ENCODE results near the gene CLK1.
A peak's percentile ranks its signal among the peaks of the same experiment; 100 is the strongest.
"Not testable (repeated sequence)": the region's sequence is repeated elsewhere in the genome, so short reads cannot be mapped to it uniquely, and the experiment has no call there.

CLK1 gene

DNA sequence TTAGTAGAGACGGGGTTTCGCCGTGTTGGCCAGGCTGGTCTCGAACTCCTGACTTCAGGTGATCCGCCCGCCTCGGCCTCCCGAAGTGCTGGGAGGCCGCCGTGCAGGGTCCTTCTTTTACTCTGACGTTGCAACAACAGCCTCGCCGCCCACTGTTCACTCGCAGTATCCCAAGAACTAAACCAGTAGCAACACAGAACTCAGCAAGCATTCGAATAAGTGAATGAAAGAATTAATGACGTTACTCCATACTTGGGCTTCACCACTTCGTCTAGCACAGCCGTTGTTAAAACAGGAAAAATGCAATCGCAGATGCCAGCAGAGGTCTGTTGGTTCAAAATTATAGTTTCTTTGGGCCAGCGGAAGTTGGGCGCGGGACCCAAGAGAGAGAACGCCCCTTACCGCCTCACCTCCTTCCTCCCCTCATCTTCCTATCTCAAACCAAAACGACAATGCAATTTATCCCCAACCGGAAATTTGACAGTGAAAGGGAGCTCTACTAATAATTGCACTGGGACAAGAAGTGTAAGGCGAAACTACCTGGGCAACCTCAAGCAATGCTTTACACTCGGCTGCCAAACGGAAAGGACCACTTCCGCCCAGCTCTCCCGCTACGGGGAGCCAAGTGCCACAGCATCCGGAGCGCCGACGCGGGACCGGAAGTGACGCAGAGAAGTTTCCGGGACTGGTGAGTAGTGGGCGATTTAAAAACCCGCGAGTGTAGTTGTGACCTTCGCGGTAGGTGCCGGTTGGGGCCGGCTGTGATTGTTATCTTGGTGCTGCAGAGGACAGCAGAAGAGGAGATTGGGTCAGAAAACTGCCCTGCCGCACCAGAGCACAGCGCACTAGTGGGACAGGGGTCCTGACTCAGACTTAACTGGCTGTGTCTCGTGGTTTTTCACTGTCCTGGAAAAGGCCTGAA lies 24.5 kb upstream of the CLK1 start, which contains the start of the genes NIF3L1 and PPIL3:
Gene NIF3L1, plus strand, starts transcription at position 668 of the 922 bp plus-strand sequence. CDS start 2,573 bp downstream, outside the sequence.
Gene PPIL3, minus strand, starts transcription at position 374 of the 922 bp plus-strand sequence. CDS start 1,462 bp downstream, outside the sequence.
- peak; percentile 89 for DNase-seq (ENCODE audit: extremely low read depth, low read depth)
- TF ChIP-seq, protein P1, sequence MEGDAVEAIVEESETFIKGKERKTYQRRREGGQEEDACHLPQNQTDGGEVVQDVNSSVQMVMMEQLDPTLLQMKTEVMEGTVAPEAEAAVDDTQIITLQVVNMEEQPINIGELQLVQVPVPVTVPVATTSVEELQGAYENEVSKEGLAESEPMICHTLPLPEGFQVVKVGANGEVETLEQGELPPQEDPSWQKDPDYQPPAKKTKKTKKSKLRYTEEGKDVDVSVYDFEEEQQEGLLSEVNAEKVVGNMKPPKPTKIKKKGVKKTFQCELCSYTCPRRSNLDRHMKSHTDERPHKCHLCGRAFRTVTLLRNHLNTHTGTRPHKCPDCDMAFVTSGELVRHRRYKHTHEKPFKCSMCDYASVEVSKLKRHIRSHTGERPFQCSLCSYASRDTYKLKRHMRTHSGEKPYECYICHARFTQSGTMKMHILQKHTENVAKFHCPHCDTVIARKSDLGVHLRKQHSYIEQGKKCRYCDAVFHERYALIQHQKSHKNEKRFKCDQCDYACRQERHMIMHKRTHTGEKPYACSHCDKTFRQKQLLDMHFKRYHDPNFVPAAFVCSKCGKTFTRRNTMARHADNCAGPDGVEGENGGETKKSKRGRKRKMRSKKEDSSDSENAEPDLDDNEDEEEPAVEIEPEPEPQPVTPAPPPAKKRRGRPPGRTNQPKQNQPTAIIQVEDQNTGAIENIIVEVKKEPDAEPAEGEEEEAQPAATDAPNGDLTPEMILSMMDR (IDR thresholded peaks at IDR 0.05; ENCODE audit: low read depth, low read length) = no peak

GRCh38 chr2:200881715-200882249 lies 17.3 kb upstream of the CLK1 start:
- not testable (repeated sequence) for DNase-seq (ENCODE audit: extremely low read depth, low read depth)

- TF ChIP-seq, protein P1 (IDR thresholded peaks at IDR 0.05; ENCODE audit: low read depth, low read length) = no peak
- no peak for DNase-seq (ENCODE audit: extremely low read depth, low read depth)
Observed at GRCh38 chr2:200878289-200878880, 13.9 kb upstream of the CLK1 start.

GRCh38 chr2:200877443-200877842 lies 13.0 kb upstream of the CLK1 start:
- DNase-seq (ENCODE audit: extremely low read depth, low read depth) = no peak
- TF ChIP-seq, protein P1 (IDR thresholded peaks at IDR 0.05; ENCODE audit: low read depth, low read length) = no peak

DNA sequence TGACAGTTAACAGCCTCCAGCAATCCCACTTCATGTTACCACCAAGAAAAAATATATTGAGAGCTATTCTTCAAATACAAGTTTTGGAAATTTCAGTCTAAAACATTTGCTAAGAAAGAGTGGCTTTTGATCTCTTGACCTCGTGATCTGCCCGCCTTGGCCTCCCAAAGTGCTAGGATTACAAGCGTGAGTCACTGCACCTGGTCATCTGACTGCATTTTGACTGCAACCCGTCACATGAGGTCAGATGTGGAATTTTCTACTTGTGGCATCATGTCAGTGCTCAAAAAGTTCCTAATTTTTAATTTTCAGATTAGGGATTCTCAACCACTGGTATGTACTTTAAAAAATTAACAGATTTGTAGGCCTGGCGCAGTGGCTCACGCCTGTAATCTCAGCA lies 9.1 kb upstream of the CLK1 start:
- TF ChIP-seq, protein P1 (IDR thresholded peaks at IDR 0.05; ENCODE audit: low read depth, low read length) = no peak
- DNase-seq (ENCODE audit: extremely low read depth, low read depth) = no peak

DNA sequence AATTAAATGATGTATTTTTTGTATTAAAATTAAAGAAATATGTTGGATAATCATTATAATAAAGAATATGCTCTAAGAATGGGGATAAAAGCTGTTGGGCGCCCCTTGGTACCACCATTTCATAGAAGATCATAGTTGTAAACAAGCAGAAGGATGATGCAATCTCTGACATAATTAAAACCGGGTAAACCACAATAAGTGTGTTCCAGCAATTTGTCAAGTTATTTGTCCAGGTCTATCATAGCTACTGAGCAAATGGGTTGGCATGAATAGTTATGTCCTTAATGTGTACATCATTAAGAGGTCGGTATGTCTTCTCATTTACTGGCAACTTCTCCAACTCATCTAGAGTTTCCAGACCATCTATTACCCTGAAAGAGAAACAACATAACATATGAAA lies 6.7 kb upstream of the CLK1 start:
- TF ChIP-seq, protein P1 (IDR thresholded peaks at IDR 0.05; ENCODE audit: low read depth, low read length) = no peak

DNA sequence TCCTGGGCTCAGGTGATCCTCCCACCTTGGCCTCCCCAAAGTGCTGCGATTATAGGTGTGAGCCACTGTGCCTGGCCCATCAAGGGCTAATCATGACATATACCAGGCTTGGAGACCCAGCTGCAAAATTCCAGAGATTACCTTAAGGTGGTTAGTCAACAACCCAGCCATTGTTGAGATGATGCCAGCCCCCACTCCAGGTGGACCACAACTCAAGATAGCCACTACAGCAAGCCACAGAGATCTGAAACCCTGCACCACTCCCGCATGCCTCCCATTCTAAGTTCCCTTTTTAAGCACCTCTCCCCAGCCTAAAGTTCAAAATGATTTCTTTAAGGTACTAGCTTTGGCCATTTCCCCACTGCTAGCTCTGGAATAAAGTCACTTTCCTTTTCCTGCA lies 4.6 kb upstream of the CLK1 start:
- no peak for DNase-seq (ENCODE audit: extremely low read depth, low read depth)
- TF ChIP-seq, protein P1 (IDR thresholded peaks at IDR 0.05; ENCODE audit: low read depth, low read length) = no peak

More for the DNA sequence above, 6.7 kb upstream of the CLK1 start:
- DNase-seq (ENCODE audit: extremely low read depth, low read depth) = no peak
